Transverse colon (tissue), 3 donors: ENCODE data around the gene LYZ.

Experiments
- CTCF ChIP-seq, 5 experiments: fragments of 200-600 bp in 3 of 5; fragments of 450-650 bp in 2 of 5; sonication (generic) in 3 of 5; IDR thresholded peaks; 1 replicate in 2 of 5; 2 replicates in 3 of 5; pipeline ENCODE4 v1.5.1; 2016 to 2017; ENCODE audit warnings: antibody characterized with exemption in 5 of 5, inconsistent platforms in 3 of 5, mild to moderate bottlenecking in 2 of 5, moderate library complexity in 1 of 5
- EP300 ChIP-seq: sonication (generic); formaldehyde crosslinking; IDR thresholded peaks from one replicate; pipeline ENCODE4 v1.6.1; 2017; ENCODE audit warnings: antibody characterized with exemption, low read depth

- TF ChIP-seq EP300 (no peak), CTCF (IDR thresholded peaks at IDR 0.05) (no peak)
Measured at GRCh38 chr12:69383074-69383473, 34.9 kb downstream of the LYZ start.
